ENCODE data around the gene ART4.

The ART4 gene

GRCh38 chr12:14874882-14875281, 31.6 kb upstream of the ART4 start:
- H3K9me3 ChIP-seq (ENCODE audit: control insufficient read depth, insufficient read depth, low read depth, low read length) = no peaks in the 10 kb centered on the region
- ChIA-PET POLR2A (no interaction called here), CTCF (no interaction called here)
- no peak overlapping the region for H3K27ac ChIP-seq (ENCODE audit: extremely low read depth, low read depth, low read length)
- no peak overlapping the region for H3K4me3 ChIP-seq (ENCODE audit: low read depth, low read length)
- no peaks in the 10 kb centered on the region for H3K36me3 ChIP-seq (ENCODE audit: control insufficient read depth in 2 of 2, insufficient read depth in 1 of 2, low read length in 2 of 2)
- no peaks in the 10 kb centered on the region for H3K4me1 ChIP-seq (ENCODE audit: control insufficient read depth, insufficient read depth, low read length)
- no peak for TF ChIP-seq ZNF341 (tag by site-specific recombination; IDR thresholded peaks at IDR 0.05; ENCODE audit: low read depth)
- no peak for TF ChIP-seq ZNF610 (tag by site-specific recombination; IDR thresholded peaks at IDR 0.05; ENCODE audit: borderline replicate concordance)
- no peak for TF ChIP-seq ZBTB1 (tag by site-specific recombination; IDR thresholded peaks at IDR 0.05)
- no peak for TF ChIP-seq YY1 (tag by site-specific recombination; IDR thresholded peaks at IDR 0.05)
- no peak for TF ChIP-seq ZNF433 (tag by site-specific recombination; IDR thresholded peaks at IDR 0.05; ENCODE audit: low read depth)
- no peak for TF ChIP-seq ZNF660 (tag by site-specific recombination; IDR thresholded peaks at IDR 0.05)
- TF ChIP-seq FEZF1 (tag by site-specific recombination; IDR thresholded peaks at IDR 0.05) = no peak
- TF ChIP-seq ZBTB8A (tag by site-specific recombination; IDR thresholded peaks at IDR 0.05) = no peak
- TF ChIP-seq ZNF324 (tag by site-specific recombination; IDR thresholded peaks at IDR 0.05) = no peak
- TF ChIP-seq ZNF148 (tag by site-specific recombination; IDR thresholded peaks at IDR 0.05; ENCODE audit: borderline replicate concordance) = no peak
- no peak for TF ChIP-seq CTCF (tag by site-specific recombination; IDR thresholded peaks at IDR 0.05)
- no peak for TF ChIP-seq ZNF155 (tag by site-specific recombination; IDR thresholded peaks at IDR 0.05)
- TF ChIP-seq ZIC2 (tag by site-specific recombination; IDR thresholded peaks at IDR 0.05) = no peak
- no peak for TF ChIP-seq ZNF521 (tag by site-specific recombination; IDR thresholded peaks at IDR 0.05)
- no peak for TF ChIP-seq ZNF174 (tag by site-specific recombination; IDR thresholded peaks at IDR 0.05)

GRCh38 chr12:14873440-14874185, 30.3 kb upstream of the ART4 start:
- no peak overlapping the region for H3K4me3 ChIP-seq (ENCODE audit: low read depth, low read length)
- TF ChIP-seq ZNF549 (tag by site-specific recombination; IDR thresholded peaks at IDR 0.05) (peak; percentile 65), ZNF530 (tag by site-specific recombination; IDR thresholded peaks at IDR 0.05; ENCODE audit: low read depth) (no peak)
- no peaks in the 10 kb centered on the region for H3K4me1 ChIP-seq (ENCODE audit: control insufficient read depth, insufficient read depth, low read length)
- H3K9me3 ChIP-seq (ENCODE audit: control insufficient read depth, insufficient read depth, low read depth, low read length) = no peaks in the 10 kb centered on the region
- H3K36me3 ChIP-seq (ENCODE audit: control insufficient read depth in 2 of 2, insufficient read depth in 1 of 2, low read length in 2 of 2) = no peaks in the 10 kb centered on the region
- ChIA-PET CTCF (interaction anchor here (0.6 to 1.2 kb wide), 6 partner anchors 17 to 654 kb away, joined by 3 to 4 read pairs (median 3); no protein-coding TSS in a partner anchor), POLR2A (no interaction called here)
- H3K27ac ChIP-seq (ENCODE audit: extremely low read depth, low read depth, low read length) = no peak overlapping the region

GRCh38 chr12:14871886-14872285, 28.6 kb upstream of the ART4 start:
- H3K27ac ChIP-seq (ENCODE audit: extremely low read depth, low read depth, low read length) = no peak overlapping the region
- H3K9me3 ChIP-seq (ENCODE audit: control insufficient read depth, insufficient read depth, low read depth, low read length) = no peaks in the 10 kb centered on the region
- H3K36me3 ChIP-seq (ENCODE audit: control insufficient read depth in 2 of 2, insufficient read depth in 1 of 2, low read length in 2 of 2) = no peaks in the 10 kb centered on the region
- POLR2A ChIA-PET = no interaction called here
- H3K4me3 ChIP-seq (ENCODE audit: low read depth, low read length) = no peak overlapping the region
- CTCF ChIA-PET = no interaction called here
- no peaks in the 10 kb centered on the region for H3K4me1 ChIP-seq (ENCODE audit: control insufficient read depth, insufficient read depth, low read length)
- TF ChIP-seq SP7 (tag by site-specific recombination; IDR thresholded peaks at IDR 0.05) (no peak), ZNF24 (tag by site-specific recombination; IDR thresholded peaks at IDR 0.05) (no peak), ZNF2 (tag by site-specific recombination; IDR thresholded peaks at IDR 0.05) (no peak), ZNF624 (tag by site-specific recombination; IDR thresholded peaks at IDR 0.05) (no peak), ZNF416 (tag by site-specific recombination; IDR thresholded peaks at IDR 0.05) (no peak), ZNF174 (tag by site-specific recombination; IDR thresholded peaks at IDR 0.05) (no peak), ZNF510 (tag by site-specific recombination; IDR thresholded peaks at IDR 0.05; ENCODE audit: insufficient replicate concordance) (no peak), MZF1 (tag by site-specific recombination; IDR thresholded peaks at IDR 0.05; ENCODE audit: borderline replicate concordance) (no peak)
